Fibroblast of lung (primary cell): ENCODE data around the gene PAPPA. TPM values are rescaled to one million over a fixed set of nuclear protein-coding genes. Genes with fewer than 3 reads are reported as not detected.

Source experiments
- DNase-seq, 2 donors: peaks; one replicate each; pipeline versions ENCODE4 v3.0.0 to v3.0.0-alpha.2; 2010; ENCODE audit warnings: low read depth in 2 of 2
- H2AFZ ChIP-seq: 2 replicates; pipeline ENCODE4 v1.5.1; 2012; ENCODE audit warnings: low read length, control low read depth, inconsistent platforms
- H3K27ac ChIP-seq: 2 replicates; pipeline ENCODE4 v1.5.1; 2011; ENCODE audit warnings: low read length, control low read depth; ENCODE audit not compliant: insufficient read depth
- H3K27me3 ChIP-seq: 2 replicates; pipeline ENCODE4 v1.5.1; 2011; ENCODE audit warnings: mild to moderate bottlenecking, low read length; ENCODE audit not compliant: control insufficient read depth, insufficient read depth
- H3K36me3 ChIP-seq: 2 replicates; pipeline ENCODE4 v1.5.1; 2011; ENCODE audit warnings: low read length; ENCODE audit not compliant: control insufficient read depth, insufficient read depth
- H3K4me1 ChIP-seq: 2 replicates; pipeline ENCODE4 v1.5.1; 2011; ENCODE audit warnings: low read length; ENCODE audit not compliant: control insufficient read depth, insufficient read depth; ENCODE audit errors: extremely low read depth
- H3K4me2 ChIP-seq: 2 replicates; pipeline ENCODE4 v1.5.1; 2011; ENCODE audit warnings: low read length, control low read depth; ENCODE audit not compliant: insufficient read depth; ENCODE audit errors: extremely low read depth
- H3K4me3 ChIP-seq, 4 experiments: fragments of 200-600 bp in 1 of 4; sonication (generic) in 1 of 4; replicated peaks in 1 of 4; 2 replicates each; pipeline ENCODE4 v1.5.1; 2011 to 2016; ENCODE audit warnings: low read length in 4 of 4, low read depth in 3 of 4, mild to moderate bottlenecking in 3 of 4, control low read depth in 2 of 4, inconsistent platforms in 1 of 4, mixed read lengths in 1 of 4; ENCODE audit not compliant: insufficient read depth in 1 of 4; ENCODE audit errors: control extremely low read depth in 1 of 4
- H3K79me2 ChIP-seq: 2 replicates; pipeline ENCODE4 v1.5.1; 2012; ENCODE audit warnings: mild to moderate bottlenecking, low read length, inconsistent platforms; ENCODE audit not compliant: control insufficient read depth, insufficient read depth
- H3K9ac ChIP-seq: 2 replicates; pipeline ENCODE4 v1.5.1; 2011; ENCODE audit warnings: mild to moderate bottlenecking, low read length, control low read depth; ENCODE audit not compliant: insufficient read depth
- H3K9me3 ChIP-seq: 2 replicates; pipeline ENCODE4 v1.5.1; 2012; ENCODE audit warnings: low read depth, low read length; ENCODE audit not compliant: control insufficient read depth, insufficient read depth
- H4K20me1 ChIP-seq: 2 replicates; pipeline ENCODE4 v1.5.1; 2011; ENCODE audit warnings: low read length; ENCODE audit not compliant: control insufficient read depth, insufficient read depth; ENCODE audit errors: extremely low read depth
- EZH2 ChIP-seq: IDR thresholded peaks from 2 replicates; pipeline ENCODE4 v1.5.1; 2012; ENCODE audit warnings: low read length, control low read depth, mild to moderate bottlenecking; ENCODE audit errors: missing control alignments
- polyA plus RNA-seq, 2 donors: library from polyadenylated mRNA; depleted of rRNA in 1 of 2; stranded (reverse) in 1 of 2; unstranded in 1 of 2; fragments of >200 nt; gene quantifications; 2 replicates each; pipeline ENCODE4 v1.2.1, GENCODE V29; 2011 to 2012; ENCODE audit warnings: missing spikeins in 1 of 2
- total RNA-seq: library from RNA; depleted of rRNA; stranded (reverse); fragments of >200 nt; gene quantifications from 2 replicates; pipeline ENCODE4 v1.2.1, GENCODE V29; 2014
- TF ChIP-seq, protein P1 (sequence below), 2 donors: IDR thresholded peaks in 1 of 2; conservative IDR thresholded peaks in 1 of 2; 1 replicate in 1 of 2; 2 replicates in 1 of 2; pipeline ENCODE4 v1.5.1; 2011 to 2012; ENCODE audit warnings: low read length in 2 of 2, control low read depth in 1 of 2, inconsistent platforms in 1 of 2, low read depth in 1 of 2, mild to moderate bottlenecking in 1 of 2

The PAPPA gene
- total and polyA plus RNA-seq, 2 donors (not counting 1 experiment from before 2014, with no cell fraction given), result 8.8 to 45.7 TPM

GRCh38 chr9:116202219-116202912 is 48.8 kb downstream of the PAPPA start:
- H3K36me3 ChIP-seq, result no peaks in the 10 kb centered on the region
- no peaks in the 10 kb centered on the region for H3K79me2 ChIP-seq
- TF ChIP-seq, protein P1, sequence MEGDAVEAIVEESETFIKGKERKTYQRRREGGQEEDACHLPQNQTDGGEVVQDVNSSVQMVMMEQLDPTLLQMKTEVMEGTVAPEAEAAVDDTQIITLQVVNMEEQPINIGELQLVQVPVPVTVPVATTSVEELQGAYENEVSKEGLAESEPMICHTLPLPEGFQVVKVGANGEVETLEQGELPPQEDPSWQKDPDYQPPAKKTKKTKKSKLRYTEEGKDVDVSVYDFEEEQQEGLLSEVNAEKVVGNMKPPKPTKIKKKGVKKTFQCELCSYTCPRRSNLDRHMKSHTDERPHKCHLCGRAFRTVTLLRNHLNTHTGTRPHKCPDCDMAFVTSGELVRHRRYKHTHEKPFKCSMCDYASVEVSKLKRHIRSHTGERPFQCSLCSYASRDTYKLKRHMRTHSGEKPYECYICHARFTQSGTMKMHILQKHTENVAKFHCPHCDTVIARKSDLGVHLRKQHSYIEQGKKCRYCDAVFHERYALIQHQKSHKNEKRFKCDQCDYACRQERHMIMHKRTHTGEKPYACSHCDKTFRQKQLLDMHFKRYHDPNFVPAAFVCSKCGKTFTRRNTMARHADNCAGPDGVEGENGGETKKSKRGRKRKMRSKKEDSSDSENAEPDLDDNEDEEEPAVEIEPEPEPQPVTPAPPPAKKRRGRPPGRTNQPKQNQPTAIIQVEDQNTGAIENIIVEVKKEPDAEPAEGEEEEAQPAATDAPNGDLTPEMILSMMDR (conservative IDR thresholded peaks at IDR 0.05 in 1 of 2, IDR thresholded peaks at IDR 0.05 in 1 of 2; ENCODE audit: low read depth in 1 of 2, low read length in 2 of 2), result no peak
- no peak for TF ChIP-seq EZH2
- H3K27me3 ChIP-seq, result no peaks in the 10 kb centered on the region
- H3K4me1 ChIP-seq, result peaks cover 4% of the 10 kb centered on the region
- peak in 1 of 2 donors; percentile 48 for DNase-seq
- H3K27ac ChIP-seq, result no peak overlapping the region
- no peak overlapping the region for H2AFZ ChIP-seq
- no peaks in the 10 kb centered on the region for H4K20me1 ChIP-seq
- H3K9ac ChIP-seq, result no peak overlapping the region
- H3K4me3 ChIP-seq, result no peak overlapping the region
- H3K9me3 ChIP-seq, result no peaks in the 10 kb centered on the region
- H3K4me2 ChIP-seq, result no peak overlapping the region

DNA sequence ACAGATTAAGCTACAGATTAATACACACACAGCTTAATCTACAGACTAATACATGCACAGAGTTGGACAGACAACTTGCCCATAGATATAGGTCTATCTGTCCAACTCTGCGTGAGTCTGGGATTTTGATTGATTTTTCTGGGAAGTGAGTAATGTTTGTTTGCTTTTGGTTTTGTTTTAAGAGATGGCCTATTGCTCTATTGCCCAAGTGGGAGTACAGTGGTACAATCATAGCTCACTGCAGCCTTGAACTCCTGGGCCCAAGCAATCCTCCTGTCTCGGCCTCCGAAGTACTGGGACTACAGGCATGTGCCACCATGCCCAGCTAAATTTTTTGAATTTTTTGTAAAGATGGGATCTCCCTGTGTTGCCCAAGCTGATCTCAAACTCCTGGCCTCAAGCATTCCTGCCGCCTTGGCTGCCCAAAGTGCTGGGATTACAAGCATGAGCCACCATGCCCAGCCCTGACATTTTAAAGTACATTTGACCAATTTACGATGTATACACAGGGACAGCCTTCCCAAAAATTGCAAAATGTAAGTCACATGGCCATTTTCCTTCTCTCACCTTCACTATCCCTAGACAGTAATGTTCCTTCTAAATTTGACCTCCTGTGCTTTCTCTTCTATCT is 50.8 kb downstream of the PAPPA start:
- no peaks in the 10 kb centered on the region for H3K36me3 ChIP-seq
- no peaks in the 10 kb centered on the region for H3K79me2 ChIP-seq
- H3K4me2 ChIP-seq, result no peak overlapping the region
- no peak overlapping the region for H3K9ac ChIP-seq
- H3K4me1 ChIP-seq, result peaks cover 5% of the 10 kb centered on the region
- H3K27ac ChIP-seq, result no peak overlapping the region
- no peaks in the 10 kb centered on the region for H4K20me1 ChIP-seq
- no peak for DNase-seq
- no peaks in the 10 kb centered on the region for H3K27me3 ChIP-seq
- H3K9me3 ChIP-seq, result no peaks in the 10 kb centered on the region
- H2AFZ ChIP-seq, result no peak overlapping the region
- no peak overlapping the region for H3K4me3 ChIP-seq
- TF ChIP-seq, protein P1 (conservative IDR thresholded peaks at IDR 0.05 in 1 of 2, IDR thresholded peaks at IDR 0.05 in 1 of 2; ENCODE audit: low read depth in 1 of 2, low read length in 2 of 2), result no peak
- TF ChIP-seq EZH2, result no peak

DNA sequence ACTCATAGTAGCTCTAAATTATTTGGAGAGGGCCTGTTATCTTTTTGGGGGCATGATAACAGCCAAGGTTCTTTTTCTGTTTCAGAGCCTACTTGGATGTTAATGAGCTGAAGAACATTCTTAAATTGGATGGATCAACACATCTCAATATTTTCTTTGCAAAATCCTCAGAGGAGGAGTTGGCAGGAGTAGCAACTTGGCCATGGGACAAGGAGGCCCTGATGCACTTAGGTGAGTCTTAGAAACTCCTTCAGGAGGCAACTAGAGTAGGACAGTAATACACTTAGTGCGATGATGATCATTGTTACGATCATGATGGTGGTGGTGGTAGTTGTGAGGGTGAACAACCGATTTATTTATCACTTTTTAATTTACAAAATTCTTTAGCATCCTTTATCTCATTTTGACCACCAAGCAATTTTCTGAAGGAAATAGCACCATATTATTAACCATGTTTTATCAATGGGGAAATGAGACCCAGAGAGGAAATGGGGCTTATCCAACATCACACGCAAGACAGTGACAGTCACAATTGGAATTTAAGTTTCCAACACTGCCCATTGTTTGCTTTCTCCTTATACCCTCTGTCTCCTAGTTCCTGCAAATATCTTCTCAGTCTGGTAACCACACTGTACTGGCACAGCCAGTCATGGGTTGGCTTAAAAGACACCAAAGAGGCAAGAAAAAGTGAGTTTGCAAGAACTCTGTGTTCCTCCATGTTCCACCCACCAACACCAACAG is 54.0 kb downstream of the PAPPA start:
- Histone ChIP-seq H3K36me3 (peaks cover 2% of the 10 kb centered on the region), H3K4me3 (no peak overlapping the region), H3K9ac (no peak overlapping the region), H3K4me2 (no peak overlapping the region), H3K79me2 (no peaks in the 10 kb centered on the region), H3K9me3 (no peaks in the 10 kb centered on the region), H4K20me1 (no peaks in the 10 kb centered on the region), H3K27me3 (no peaks in the 10 kb centered on the region), H3K4me1 (peaks cover 2% of the 10 kb centered on the region), H3K27ac (no peak overlapping the region), H2AFZ (no peak overlapping the region)
- DNase-seq, result no peak
- TF ChIP-seq, protein P1 (conservative IDR thresholded peaks at IDR 0.05 in 1 of 2, IDR thresholded peaks at IDR 0.05 in 1 of 2; ENCODE audit: low read depth in 1 of 2, low read length in 2 of 2), result no peak
- TF ChIP-seq EZH2, result no peak
